OCI-LY3 (cell line): ENCODE measurements around the gene NPC1.

Experiments
- H2AFZ ChIP-seq: fragments of 200-600, 300-600 bp; shearing (Covaris generic); 2 replicates; pipeline ENCODE4 v1.6.0; 2014; ENCODE audit warnings: antibody characterized with exemption, low read depth, low read length
- H3K27ac ChIP-seq: fragments of 200-600, 300-600 bp; sonication (generic); 2 replicates; pipeline ENCODE4 v1.5.1; 2014; ENCODE audit warnings: mild to moderate bottlenecking, low read length, moderate library complexity, mixed read lengths
- H3K27me3 ChIP-seq: fragments of 200-600, 300-600 bp; sonication (generic); 2 replicates; pipeline ENCODE4 v1.6.1; 2014; ENCODE audit warnings: low read depth, low read length, mixed read lengths
- H3K36me3 ChIP-seq: fragments of 200-600, 300-600 bp; sonication (generic); replicated peaks from 2 replicates; pipeline ENCODE3; 2014; ENCODE audit warnings: low read depth, low read length, mixed read lengths
- H3K4me1 ChIP-seq: fragments of 300-600, 200-600 bp; sonication (generic); 2 replicates; pipeline ENCODE4 v1.6.1; 2014; ENCODE audit warnings: low read length, mixed read lengths
- H3K4me2 ChIP-seq: fragments of 200-600, 300-600 bp; sonication (generic); 2 replicates; pipeline ENCODE4 v1.6.1; 2014; ENCODE audit warnings: low read length, mixed read lengths
- H3K4me3 ChIP-seq: fragments of 300-600, 200-600 bp; sonication (generic); 2 replicates; pipeline ENCODE4 v1.5.1; 2014; ENCODE audit warnings: antibody characterized with exemption, mild to moderate bottlenecking, low read length, moderate library complexity
- H3K79me2 ChIP-seq: fragments of 300-600, 200-600 bp; shearing (Covaris generic); 2 replicates; pipeline ENCODE4 v1.6.1; 2014; ENCODE audit warnings: mild to moderate bottlenecking, low read length, mixed read lengths
- H3K9ac ChIP-seq: fragments of 300-600, 200-600 bp; shearing (Covaris generic); 2 replicates; pipeline ENCODE4 v1.6.0; 2014; ENCODE audit warnings: mild to moderate bottlenecking, low read length, moderate library complexity
- H3K9me3 ChIP-seq: fragments of 200-600, 300-600 bp; shearing (Covaris generic); 2 replicates; pipeline ENCODE4 v1.6.1; 2014; ENCODE audit warnings: low read length, mixed read lengths; ENCODE audit not compliant: insufficient read depth
- H4K20me1 ChIP-seq: fragments of 200-600, 300-600 bp; sonication (generic); 2 replicates; pipeline ENCODE4 v1.6.1; 2016; ENCODE audit warnings: low read length, mixed read lengths; ENCODE audit not compliant: insufficient read depth
- CTCF ChIP-seq: fragments of 200-600, 300-600 bp; sonication (generic); IDR thresholded peaks from 2 replicates; pipeline ENCODE4 v1.5.1; 2014; ENCODE audit warnings: antibody characterized with exemption, low read length, low read depth
- EZH2phosphoT487 ChIP-seq: fragments of 200-600 bp; shearing (Covaris generic); IDR thresholded peaks from 2 replicates; pipeline ENCODE4 v1.6.1; 2018; ENCODE audit warnings: antibody characterized with exemption, mixed run types, low read depth

Gene NPC1

GRCh38 chr18:23551978-23552377 lies 34.3 kb downstream of the NPC1 start:
- Histone ChIP-seq H3K36me3 (peaks cover 40% of the 10 kb centered on the region), H3K9ac (no peak overlapping the region), H3K9me3 (no peaks in the 10 kb centered on the region), H3K4me3 (no peak overlapping the region), H3K4me1 (no peaks in the 10 kb centered on the region), H2AFZ (no peak overlapping the region), H3K27me3 (no peaks in the 10 kb centered on the region), H3K79me2 (no peaks in the 10 kb centered on the region), H4K20me1 (no peaks in the 10 kb centered on the region; the same call in 1 of the 2 replicates), H3K4me2 (no peak overlapping the region), H3K27ac (no peak overlapping the region)
- TF ChIP-seq EZH2phosphoT487, result no peak

- Histone ChIP-seq H3K79me2 (no peaks in the 10 kb centered on the region), H3K4me3 (no peak overlapping the region), H3K9me3 (no peaks in the 10 kb centered on the region), H4K20me1 (no peaks in the 10 kb centered on the region; the same call in 1 of the 2 replicates), H3K27me3 (no peaks in the 10 kb centered on the region), H2AFZ (no peak overlapping the region), H3K4me2 (no peak overlapping the region), H3K27ac (no peak overlapping the region), H3K9ac (no peak overlapping the region), H3K4me1 (no peaks in the 10 kb centered on the region), H3K36me3 (peaks cover 35% of the 10 kb centered on the region)
- TF ChIP-seq EZH2phosphoT487 (no peak), CTCF (no peak)
Observed at GRCh38 chr18:23550898-23551297, 35.4 kb downstream of the NPC1 start.

GRCh38 chr18:23548719-23549118 lies 37.6 kb downstream of the NPC1 start:
- no peaks in the 10 kb centered on the region for H3K79me2 ChIP-seq
- no peaks in the 10 kb centered on the region; the same call in 1 of the 2 replicates for H4K20me1 ChIP-seq
- H2AFZ ChIP-seq, result no peak overlapping the region
- no peak overlapping the region for H3K9ac ChIP-seq
- peaks cover 28% of the 10 kb centered on the region for H3K36me3 ChIP-seq
- TF ChIP-seq EZH2phosphoT487 (no peak), CTCF (no peak)
- H3K27me3 ChIP-seq, result no peaks in the 10 kb centered on the region
- no peaks in the 10 kb centered on the region for H3K9me3 ChIP-seq
- no peak overlapping the region for H3K27ac ChIP-seq
- no peaks in the 10 kb centered on the region for H3K4me1 ChIP-seq
- H3K4me2 ChIP-seq, result no peak overlapping the region
- no peak overlapping the region for H3K4me3 ChIP-seq

- H3K27me3 ChIP-seq, result no peaks in the 10 kb centered on the region
- H3K4me3 ChIP-seq, result no peak overlapping the region
- H3K4me1 ChIP-seq, result no peaks in the 10 kb centered on the region
- H3K79me2 ChIP-seq, result no peaks in the 10 kb centered on the region
- H4K20me1 ChIP-seq, result no peaks in the 10 kb centered on the region; the same call in 1 of the 2 replicates
- no peak overlapping the region for H2AFZ ChIP-seq
- no peak overlapping the region for H3K4me2 ChIP-seq
- H3K9ac ChIP-seq, result no peak overlapping the region
- peaks cover 27% of the 10 kb centered on the region for H3K36me3 ChIP-seq
- TF ChIP-seq CTCF (no peak), EZH2phosphoT487 (no peak)
- no peaks in the 10 kb centered on the region for H3K9me3 ChIP-seq
- no peak overlapping the region for H3K27ac ChIP-seq
Observed at GRCh38 chr18:23548275-23548674, 38.0 kb downstream of the NPC1 start.
